H9 (cell line): Measurements from ENCODE around the gene PDE4A. TPM values are rescaled to one million over a fixed set of nuclear protein-coding genes. Genes with fewer than 3 reads are reported as not detected.

Experiments used
- DNase-seq: peaks from one replicate; pipeline ENCODE4 v3.0.0-alpha.2; 2017
- H2AFZ ChIP-seq: one replicate; pipeline ENCODE4 v1.6.1; 2013; ENCODE audit warnings: mild to moderate bottlenecking, low read length, control low read depth, moderate library complexity
- H2AK5ac ChIP-seq: 2 replicates; pipeline ENCODE4 v1.6.1; 2013; ENCODE audit warnings: low read length, control low read depth, mixed read lengths; ENCODE audit not compliant: insufficient read length
- H2BK120ac ChIP-seq: one replicate; pipeline ENCODE4 v1.6.1; 2013; ENCODE audit warnings: low read depth, mild to moderate bottlenecking, low read length, control low read depth, inconsistent platforms; ENCODE audit not compliant: poor library complexity, severe bottlenecking
- H2BK12ac ChIP-seq: 2 replicates; pipeline ENCODE4 v1.6.1; 2013; ENCODE audit warnings: low read length, control low read depth, mixed read lengths, low read depth; ENCODE audit not compliant: insufficient read length
- H2BK15ac ChIP-seq: 2 replicates; pipeline ENCODE4 v1.6.1; 2013; ENCODE audit warnings: low read depth, low read length, control low read depth
- H2BK20ac ChIP-seq: one replicate; pipeline ENCODE4 v1.6.1; 2013; ENCODE audit warnings: low read depth, mild to moderate bottlenecking, low read length, control low read depth, inconsistent platforms; ENCODE audit not compliant: poor library complexity, severe bottlenecking
- H2BK5ac ChIP-seq: 2 replicates; pipeline ENCODE4 v1.6.1; 2013; ENCODE audit warnings: low read length, control low read depth, mixed read lengths; ENCODE audit not compliant: insufficient read length
- H3K14ac ChIP-seq: 2 replicates; pipeline ENCODE4 v1.6.1; 2013; ENCODE audit warnings: low read length, control low read depth; ENCODE audit not compliant: insufficient read depth
- H3K18ac ChIP-seq: 2 replicates; pipeline ENCODE4 v1.6.1; 2013; ENCODE audit warnings: low read depth, mild to moderate bottlenecking, mixed read lengths, low read length, control low read depth; ENCODE audit not compliant: insufficient read length
- H3K23ac ChIP-seq: 2 replicates; pipeline ENCODE4 v1.6.1; 2013; ENCODE audit warnings: low read length, control low read depth, mixed read lengths, low read depth; ENCODE audit not compliant: insufficient read length
- H3K23me2 ChIP-seq: 2 replicates; pipeline ENCODE4 v1.6.1; 2013; ENCODE audit warnings: low read depth, mild to moderate bottlenecking, mixed read lengths, low read length, control low read depth; ENCODE audit not compliant: insufficient read length, poor library complexity, severe bottlenecking
- H3K27ac ChIP-seq: 2 replicates; pipeline ENCODE4 v1.5.1; 2013; ENCODE audit warnings: low read length, control low read depth, mixed read lengths, low read depth; ENCODE audit not compliant: insufficient read length
- H3K27me3 ChIP-seq: 2 replicates; pipeline ENCODE4 v1.6.1; 2013; ENCODE audit warnings: low read length, control low read depth, inconsistent platforms; ENCODE audit not compliant: insufficient read depth
- H3K4ac ChIP-seq: 2 replicates; pipeline ENCODE4 v1.6.1; 2013; ENCODE audit warnings: low read depth, mild to moderate bottlenecking, control low read depth, inconsistent platforms, low read length, moderate library complexity
- H3K4me1 ChIP-seq: 2 replicates; pipeline ENCODE4 v1.6.1; 2013; ENCODE audit warnings: low read length, control low read depth, inconsistent platforms; ENCODE audit not compliant: insufficient read depth
- H3K4me2 ChIP-seq: 2 replicates; pipeline ENCODE4 v1.6.1; 2013; ENCODE audit warnings: low read length, control low read depth, mixed read lengths; ENCODE audit not compliant: insufficient read length, insufficient read depth
- H3K56ac ChIP-seq: 2 replicates; pipeline ENCODE4 v1.6.1; 2013; ENCODE audit warnings: low read depth, mild to moderate bottlenecking, mixed read lengths, low read length, control low read depth; ENCODE audit not compliant: insufficient read length
- H3K79me1 ChIP-seq: 2 replicates; pipeline ENCODE4 v1.6.1; 2013; ENCODE audit warnings: low read depth, mild to moderate bottlenecking, moderate library complexity, low read length, control low read depth, inconsistent platforms; ENCODE audit not compliant: insufficient read depth, poor library complexity, severe bottlenecking
- H3K79me2 ChIP-seq: 2 replicates; pipeline ENCODE4 v1.6.1; 2013; ENCODE audit warnings: low read length, control low read depth, inconsistent platforms; ENCODE audit not compliant: insufficient read depth
- H3K9ac ChIP-seq: 2 replicates; pipeline ENCODE4 v1.6.1; 2013; ENCODE audit warnings: low read length, control low read depth, mixed read lengths; ENCODE audit not compliant: insufficient read length; ENCODE audit errors: extremely low read depth
- H3K9me3 ChIP-seq: one replicate; pipeline ENCODE4 v1.6.1; 2013; ENCODE audit warnings: low read depth, low read length, inconsistent platforms; ENCODE audit not compliant: control insufficient read depth
- H3T11ph ChIP-seq: one replicate; pipeline ENCODE4 v1.6.1; 2013; ENCODE audit warnings: mild to moderate bottlenecking, low read length, control low read depth, inconsistent platforms
- H4K20me1 ChIP-seq: one replicate; pipeline ENCODE4 v1.6.1; 2013; ENCODE audit not compliant: control insufficient read depth, insufficient read length, insufficient read depth
- H4K5ac ChIP-seq: 2 replicates; pipeline ENCODE4 v1.6.1; 2013; ENCODE audit warnings: low read depth, mild to moderate bottlenecking, mixed read lengths, low read length, control low read depth; ENCODE audit not compliant: insufficient read length
- H4K8ac ChIP-seq: replicated peaks from 2 replicates; pipeline ENCODE4 v1.6.1; 2013; ENCODE audit warnings: low read length, control low read depth, mixed read lengths, low read depth; ENCODE audit not compliant: insufficient read length
- H4K91ac ChIP-seq: 2 replicates; pipeline ENCODE4 v1.6.1; 2013; ENCODE audit warnings: low read depth, mild to moderate bottlenecking, moderate library complexity, mixed read lengths, low read length, control low read depth; ENCODE audit not compliant: insufficient read length
- H3K27ac Mint-ChIP-seq, 3 experiments: 2 replicates in 2 of 3; 3 replicates in 1 of 3; pipeline ENCODE4 v1.8.0; 2020 to 2021; ENCODE audit warnings: mixed read lengths in 3 of 3, mild to moderate bottlenecking in 1 of 3, moderate library complexity in 1 of 3
- H3K27me3 Mint-ChIP-seq: 2 replicates; pipeline ENCODE4 v1.8.0; 2021; ENCODE audit warnings: low read depth, mild to moderate bottlenecking, moderate library complexity, mixed read lengths
- H3K36me3 Mint-ChIP-seq, 3 experiments: 2 replicates in 2 of 3; 3 replicates in 1 of 3; pipeline ENCODE4 v1.8.0; 2020 to 2021; ENCODE audit warnings: low read depth in 3 of 3, mixed read lengths in 3 of 3; ENCODE audit not compliant: insufficient read depth in 1 of 3
- H3K4me1 Mint-ChIP-seq, 2 experiments: 2 replicates each; pipeline ENCODE4 v1.8.0; 2020; ENCODE audit warnings: mixed read lengths in 2 of 2
- H3K4me3 Mint-ChIP-seq, 2 experiments: 2 replicates in 1 of 2; 3 replicates in 1 of 2; pipeline ENCODE4 v1.8.0; 2020 to 2021; ENCODE audit warnings: mild to moderate bottlenecking in 2 of 2, mixed read lengths in 2 of 2, moderate library complexity in 1 of 2
- H3K9me3 Mint-ChIP-seq, 2 experiments: 2 replicates in 1 of 2; 3 replicates in 1 of 2; pipeline ENCODE4 v1.8.0; 2020; ENCODE audit warnings: mild to moderate bottlenecking in 2 of 2, mixed read lengths in 2 of 2, moderate library complexity in 1 of 2
- CTCF ChIP-seq: fragments of 200-600 bp; sonication (generic); conservative IDR thresholded peaks from 3 replicates; pipeline ENCODE4 v1.8.0; 2021; ENCODE audit warnings: antibody characterized with exemption, mild to moderate bottlenecking
- WGBS: extraction: QIAGEN DNeasy Blood & Tissue Kit; methylation state at CpG from one replicate; pipeline ENCODE4 v1.1.7; 2013; ENCODE audit warnings: missing lambda C conversion rate, low lambda C conversion rate, mixed read lengths; ENCODE audit not compliant: insufficient read length; ENCODE audit errors: extremely low coverage; 5-methylcytosine and 5-hydroxymethylcytosine counted together
- total RNA-seq: library from RNA; stranded (reverse); gene quantifications from 2 replicates; pipeline ENCODE4 v1.2.1, GENCODE V29; 2021

Gene PDE4A
- total RNA-seq, 1 experiment from 2014 or later: 8.5 TPM

GRCh38 chr19:10497371-10497770 lies 77.0 kb downstream of the PDE4A start:
- Histone ChIP-seq H3K23ac (no peak overlapping the region), H4K91ac (no peak overlapping the region), H3K27ac (no peak overlapping the region), H3K79me2 (peaks cover 15% of the 10 kb centered on the region; the same call in 1 of the 2 replicates), H3K27me3 (no peaks in the 10 kb centered on the region), H3K9me3 (no peaks in the 10 kb centered on the region), H3K4ac (no peak overlapping the region), H2BK5ac (no peak overlapping the region), H3K79me1 (peaks cover 2% of the 10 kb centered on the region), H4K8ac (no peak overlapping the region), H2BK12ac (no peak overlapping the region), H2BK120ac (no peak overlapping the region), H3K4me2 (no peak overlapping the region), H4K5ac (no peak overlapping the region), H2BK15ac (no peak overlapping the region), H4K20me1 (no peaks in the 10 kb centered on the region), H2AK5ac (no peak overlapping the region), H3T11ph (no peak overlapping the region), H3K14ac (no peak overlapping the region), H2BK20ac (no peak overlapping the region), H3K9ac (no peak overlapping the region), H3K4me1 (peaks cover 2% of the 10 kb centered on the region; the same call in 1 of the 2 replicates), H3K18ac (no peak overlapping the region), H3K56ac (no peak overlapping the region), H2AFZ (no peak overlapping the region), H3K23me2 (peaks cover 7% of the 10 kb centered on the region)
- Mint-ChIP-seq H3K9me3 (no peaks in the 10 kb centered on the region), H3K27me3 (no peaks in the 10 kb centered on the region), H3K4me1 (peaks cover 20 to 24% of the 10 kb centered on the region in 2 experiments), H3K36me3 (peaks cover 18 to 61% (median 55%) of the 10 kb centered on the region in 3 experiments), H3K4me3 (no peak overlapping the region), H3K27ac (peak overlapping the region in 1 of 3 experiments; percentile 31; a peak in 1 of 7 replicates)
- TF ChIP-seq CTCF: no peak
- WGBS: no CpG with 5 or more reads among the region's 4 CpGs
- no peak for DNase-seq
